Stimulated activated CD4-positive, alpha-beta T cell treated with anti-CD3 and anti-CD28 coated beads, TNF-alpha, amount 100 ng/mL, for 48 hours (primary cell): Measurements from ENCODE around the gene TLX2.
A peak's percentile ranks its signal among the peaks of the same experiment; 100 is the strongest.

Source experiments
- DNase-seq, 3 donors: peaks; one replicate each; pipeline ENCODE4 v3.0.0-alpha.2; 2020; ENCODE audit warnings: low read depth in 3 of 3

Gene TLX2

DNA sequence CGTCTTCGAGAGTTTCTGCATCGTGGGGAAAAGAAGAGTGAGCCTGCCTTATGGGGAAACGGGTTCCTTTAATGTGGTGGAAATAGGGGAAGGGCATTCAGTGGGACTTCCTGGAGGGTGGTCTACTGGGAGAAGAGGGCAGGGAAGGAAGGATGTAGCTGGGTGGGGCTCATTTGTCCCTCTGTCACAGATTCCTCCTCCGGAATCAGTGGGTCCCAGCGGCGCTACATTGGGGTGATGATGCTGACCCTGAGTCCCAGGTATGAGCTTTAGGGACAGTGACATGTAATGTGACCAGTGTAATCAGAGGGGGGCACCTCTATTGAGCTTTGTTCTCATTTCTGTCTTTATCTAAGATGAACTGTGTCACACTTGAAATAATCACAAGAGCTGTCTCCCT, 17.4 kb downstream of the TLX2 start:
- DNase-seq, result no peak

DNA sequence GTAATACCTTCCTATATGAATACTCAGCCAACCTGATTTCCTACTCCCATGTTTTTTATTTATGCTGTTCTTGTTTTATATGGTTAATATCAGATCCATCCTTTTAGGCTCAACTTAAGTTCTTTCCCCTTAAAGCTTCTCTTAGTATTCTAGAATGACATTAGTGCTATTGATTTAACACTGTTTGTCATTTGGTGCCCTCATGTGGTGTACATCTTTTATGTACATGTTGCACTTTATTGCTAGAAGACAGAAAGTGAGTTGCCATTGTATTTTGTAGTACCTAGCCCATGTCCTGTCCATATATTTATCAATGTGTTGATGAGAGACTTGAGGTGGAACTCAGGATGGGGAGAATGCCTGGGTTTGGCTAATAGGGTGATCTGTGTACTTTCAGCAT, 18.0 kb downstream of the TLX2 start:
- no peak for DNase-seq

DNA sequence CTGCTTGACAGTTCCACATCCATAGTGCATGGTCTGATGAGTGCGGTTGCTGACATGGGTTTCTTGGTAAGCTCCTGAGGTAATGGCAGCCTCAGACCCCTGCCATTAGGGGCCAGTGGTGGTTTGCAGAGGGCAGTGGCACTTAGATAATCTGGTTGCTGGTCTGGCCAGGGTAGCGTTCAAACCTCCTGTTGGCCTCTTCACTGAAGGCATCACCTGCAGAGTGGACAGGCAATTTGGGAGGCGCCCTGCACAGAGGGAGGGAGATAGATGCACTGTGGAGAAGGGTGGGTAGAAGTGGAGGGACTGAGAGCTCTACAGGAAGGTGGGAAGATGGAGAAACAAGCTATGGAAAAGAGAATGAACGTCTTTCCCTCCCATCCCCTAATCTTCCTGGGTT, 19.2 kb downstream of the TLX2 start:
- no peak for DNase-seq

DNA sequence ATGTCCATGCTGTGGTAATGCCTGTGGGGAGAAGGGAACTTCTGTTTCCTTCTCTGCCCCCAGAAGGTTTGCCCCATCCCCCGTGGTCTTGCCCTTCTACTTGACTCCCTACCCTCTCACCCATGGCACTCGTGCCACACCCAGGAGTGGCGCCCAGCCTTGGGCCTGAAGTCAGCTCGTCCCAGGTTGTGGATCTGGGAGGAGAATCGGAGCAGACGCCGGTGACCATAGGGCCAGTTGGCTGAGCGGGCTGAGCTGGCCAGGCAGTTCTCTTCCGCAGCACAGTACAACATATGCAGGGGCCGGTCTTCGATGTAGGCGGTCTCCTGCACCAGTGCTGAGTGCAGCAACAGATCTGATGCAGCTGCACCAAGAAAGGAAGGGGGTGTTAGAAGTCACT, 20.2 kb downstream of the TLX2 start:
- DNase-seq, result no peak

DNA sequence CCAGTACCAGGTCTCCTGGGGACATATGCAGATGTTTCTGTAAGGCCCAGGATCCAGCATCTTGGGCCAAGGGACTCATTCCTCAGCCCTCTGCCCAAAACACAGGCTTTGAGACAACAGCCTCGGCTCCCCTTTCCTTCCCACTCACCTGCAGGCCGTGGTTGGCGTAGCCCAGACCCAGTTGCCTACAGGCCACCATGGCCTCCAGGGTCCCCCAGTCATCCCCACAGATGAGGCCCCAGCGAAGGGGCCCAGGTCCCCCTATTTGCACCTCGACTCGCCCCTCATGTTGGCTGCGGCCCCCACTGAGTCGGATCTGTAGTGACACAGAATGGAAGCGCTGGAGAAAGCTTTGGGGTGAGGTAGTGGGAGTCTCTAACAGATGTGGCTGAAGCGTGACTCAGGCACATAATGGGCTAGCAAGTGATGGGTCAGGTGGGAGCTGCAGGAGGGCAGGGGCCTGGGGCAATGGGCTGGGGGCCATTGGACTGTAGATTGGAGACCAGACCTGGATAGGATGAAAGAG, 21.3 kb downstream of the TLX2 start:
- no peak for DNase-seq

DNA sequence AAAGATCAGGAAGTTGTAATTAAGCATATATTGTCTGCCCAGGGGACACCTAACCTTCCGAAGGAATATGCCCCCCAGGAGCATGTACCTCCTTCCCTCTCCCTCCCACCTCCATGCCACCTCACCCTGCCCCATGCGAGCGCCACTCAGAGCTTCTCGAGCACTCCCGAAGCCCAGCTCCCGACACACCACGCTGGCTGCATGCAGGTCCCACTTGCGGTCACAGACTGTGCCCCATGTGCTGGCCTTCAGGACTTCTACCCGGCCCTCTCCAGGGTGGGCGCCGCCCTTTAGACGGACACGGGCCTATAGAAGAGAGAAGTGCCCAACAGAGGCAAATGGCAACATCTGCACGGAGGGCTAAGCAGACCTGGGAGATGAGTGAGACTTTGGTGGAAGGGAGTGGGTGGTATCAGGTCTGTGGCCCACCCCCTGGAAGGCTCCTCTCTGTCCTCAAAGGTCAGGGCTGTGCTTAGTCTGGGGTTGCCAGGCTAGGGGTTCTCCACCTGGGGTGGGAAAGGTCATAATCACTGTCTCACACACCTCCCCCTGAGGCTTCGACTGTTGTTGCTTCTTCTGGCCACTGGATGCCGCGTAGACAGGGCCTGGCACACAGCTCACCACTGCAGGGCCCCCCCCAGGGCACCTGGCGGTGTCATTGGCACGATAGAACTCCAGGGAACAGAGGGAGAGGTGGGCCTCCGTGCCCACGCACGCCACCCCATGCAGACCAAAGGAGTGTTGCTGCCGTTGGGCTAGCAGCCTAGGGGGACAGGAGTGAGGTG, 22.1 kb downstream of the TLX2 start:
- no peak for DNase-seq

DNA sequence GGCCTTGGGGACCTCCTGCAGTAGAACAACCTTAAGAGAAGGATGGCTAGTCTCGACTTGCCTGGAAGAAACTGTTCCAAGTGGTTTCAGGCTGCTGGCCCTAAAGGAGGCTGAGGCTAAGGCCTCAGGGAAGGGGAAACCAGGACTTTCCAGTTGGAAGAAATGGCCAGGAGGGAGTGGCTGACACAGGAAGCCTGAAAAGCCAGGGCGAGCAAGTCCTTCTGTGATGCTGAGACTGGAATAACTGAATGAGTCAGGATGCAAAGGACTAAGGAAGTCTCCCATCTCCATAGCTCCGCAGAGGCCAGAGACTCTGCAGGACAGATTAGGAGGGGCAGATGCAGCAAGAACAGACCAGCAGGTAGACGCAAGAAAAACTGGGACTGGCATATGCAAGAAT, 22.9 kb downstream of the TLX2 start:
- DNase-seq, result no peak

DNA sequence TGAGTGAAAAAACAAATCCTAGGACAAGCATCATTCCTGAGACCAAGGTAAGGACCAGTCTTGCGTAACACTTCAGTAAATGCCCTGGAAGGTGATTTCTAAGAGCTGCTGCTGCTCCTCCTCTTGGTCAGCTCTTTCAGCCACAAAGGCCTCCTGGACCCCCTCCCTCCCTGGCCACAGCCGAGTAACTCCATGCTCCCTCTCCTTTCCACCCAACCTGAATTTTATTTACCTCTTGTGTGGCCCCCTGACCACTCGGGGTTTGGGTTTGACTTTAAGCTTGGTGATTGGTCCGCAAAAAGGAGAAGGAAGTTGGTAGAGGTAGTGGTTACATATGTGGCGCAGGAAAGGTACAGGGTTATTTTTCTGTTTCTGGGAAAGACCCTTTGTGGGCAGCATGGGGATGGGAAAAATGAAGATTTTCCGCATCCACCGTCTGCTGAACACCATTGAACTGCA, 24.7 kb downstream of the TLX2 start:
- no peak for DNase-seq

DNA sequence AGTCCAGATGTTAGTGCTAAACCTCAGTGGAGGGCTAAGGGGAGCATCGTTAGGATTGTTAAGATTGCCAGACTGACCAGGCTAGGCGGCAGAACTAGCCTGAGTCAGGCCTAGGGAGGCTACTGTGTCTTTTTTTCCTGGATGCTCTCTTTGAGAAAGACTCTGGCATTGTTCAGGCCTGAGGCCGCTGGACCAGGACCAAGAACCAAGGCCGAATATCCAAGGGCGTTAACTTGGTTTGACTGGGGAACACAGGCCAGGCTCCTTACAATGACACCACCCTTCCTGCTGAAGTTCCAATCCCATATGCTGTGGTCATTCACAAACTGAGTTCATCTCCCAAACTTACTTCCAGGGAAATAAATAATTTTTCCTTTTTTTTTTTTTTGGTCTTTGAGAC, 26.0 kb downstream of the TLX2 start:
- DNase-seq, result no peak

DNA sequence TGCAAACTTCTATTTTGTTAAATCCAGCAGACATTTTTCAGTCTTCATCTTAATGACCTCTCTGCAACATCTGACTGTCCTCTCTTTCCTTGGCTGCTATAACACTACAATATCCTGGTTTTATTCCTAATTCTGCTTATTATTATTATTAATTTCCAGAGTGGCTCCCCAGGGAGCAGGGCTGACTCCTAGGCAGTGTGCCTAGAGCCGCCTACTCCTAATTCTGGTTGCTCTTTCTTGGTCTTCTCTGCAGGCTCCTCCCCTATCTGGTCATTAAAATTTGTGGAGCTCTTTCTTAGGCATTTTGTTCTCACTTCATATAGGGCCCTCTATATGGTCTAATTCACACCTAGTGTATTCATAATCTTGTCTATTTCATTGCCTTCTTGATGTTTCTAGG, 28.7 kb downstream of the TLX2 start:
- DNase-seq, result no peak

DNA sequence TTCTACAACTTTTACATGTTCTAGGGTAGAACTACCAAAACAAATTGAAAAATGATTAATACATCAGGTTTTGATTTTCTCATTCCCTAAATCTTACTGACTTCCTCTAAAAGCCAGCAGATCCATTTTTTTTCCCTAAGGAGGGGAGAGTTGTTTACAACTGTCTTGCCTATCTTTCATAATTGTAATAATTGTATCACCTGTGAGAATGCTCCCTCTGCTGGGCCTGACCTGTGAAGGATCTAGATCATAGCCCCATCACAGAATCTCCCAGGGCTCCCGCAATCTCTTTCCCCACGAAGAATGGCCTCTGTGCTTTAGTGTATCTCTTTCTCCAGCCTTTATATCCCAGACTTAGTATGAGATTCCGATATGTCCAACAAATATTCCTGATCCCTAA, 30.4 kb downstream of the TLX2 start:
- DNase-seq, result no peak

DNA sequence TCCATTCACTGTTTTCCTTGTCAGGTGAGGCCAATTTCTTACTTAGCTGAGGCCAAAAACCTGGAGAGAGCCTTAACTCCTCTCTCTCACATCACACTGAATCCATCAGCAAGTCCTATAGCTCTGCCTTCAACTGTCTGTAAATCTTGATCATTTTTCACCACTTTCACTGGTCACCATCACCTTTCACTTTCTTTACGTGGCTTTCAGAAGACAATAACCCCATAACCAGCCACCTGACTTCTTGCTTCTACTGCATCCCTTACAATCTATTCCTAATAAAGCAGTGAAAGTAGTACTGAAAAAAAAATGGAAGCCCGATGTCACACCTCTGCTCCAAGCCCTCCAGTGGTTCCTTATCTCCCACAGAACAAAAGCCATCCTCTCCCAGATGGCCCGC, 31.8 kb downstream of the TLX2 start:
- DNase-seq, result no peak

DNA sequence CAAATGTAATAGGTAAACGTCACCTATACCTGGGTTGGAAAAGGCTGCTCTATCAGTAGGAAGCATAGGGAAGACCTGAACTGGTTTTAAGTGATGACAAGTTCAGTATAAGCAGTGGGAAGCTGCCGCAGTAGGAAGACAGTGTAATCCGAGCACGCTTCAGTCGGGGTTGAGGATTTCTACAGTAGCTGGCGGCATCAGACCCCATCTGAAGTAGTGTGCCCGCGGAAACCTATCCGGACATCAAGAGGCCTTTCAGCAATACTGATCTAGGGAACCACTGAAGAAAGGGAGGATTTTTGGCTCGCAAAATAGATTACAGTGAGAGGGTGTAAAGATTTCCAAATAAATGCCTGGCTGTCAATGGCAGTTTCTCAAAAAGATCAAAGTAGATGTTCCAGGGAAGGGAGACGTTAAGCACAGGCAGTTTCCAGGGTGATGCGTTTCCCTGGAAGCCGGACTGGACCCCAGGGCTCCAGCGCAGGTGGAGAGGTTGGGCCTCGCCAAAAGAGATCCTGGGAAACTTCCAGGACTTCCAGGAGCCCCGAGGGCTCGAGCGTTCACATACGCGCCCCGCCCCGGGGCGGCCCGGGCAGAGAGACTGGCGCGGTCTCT, 34.1 kb downstream of the TLX2 start:
- no peak for DNase-seq

DNA sequence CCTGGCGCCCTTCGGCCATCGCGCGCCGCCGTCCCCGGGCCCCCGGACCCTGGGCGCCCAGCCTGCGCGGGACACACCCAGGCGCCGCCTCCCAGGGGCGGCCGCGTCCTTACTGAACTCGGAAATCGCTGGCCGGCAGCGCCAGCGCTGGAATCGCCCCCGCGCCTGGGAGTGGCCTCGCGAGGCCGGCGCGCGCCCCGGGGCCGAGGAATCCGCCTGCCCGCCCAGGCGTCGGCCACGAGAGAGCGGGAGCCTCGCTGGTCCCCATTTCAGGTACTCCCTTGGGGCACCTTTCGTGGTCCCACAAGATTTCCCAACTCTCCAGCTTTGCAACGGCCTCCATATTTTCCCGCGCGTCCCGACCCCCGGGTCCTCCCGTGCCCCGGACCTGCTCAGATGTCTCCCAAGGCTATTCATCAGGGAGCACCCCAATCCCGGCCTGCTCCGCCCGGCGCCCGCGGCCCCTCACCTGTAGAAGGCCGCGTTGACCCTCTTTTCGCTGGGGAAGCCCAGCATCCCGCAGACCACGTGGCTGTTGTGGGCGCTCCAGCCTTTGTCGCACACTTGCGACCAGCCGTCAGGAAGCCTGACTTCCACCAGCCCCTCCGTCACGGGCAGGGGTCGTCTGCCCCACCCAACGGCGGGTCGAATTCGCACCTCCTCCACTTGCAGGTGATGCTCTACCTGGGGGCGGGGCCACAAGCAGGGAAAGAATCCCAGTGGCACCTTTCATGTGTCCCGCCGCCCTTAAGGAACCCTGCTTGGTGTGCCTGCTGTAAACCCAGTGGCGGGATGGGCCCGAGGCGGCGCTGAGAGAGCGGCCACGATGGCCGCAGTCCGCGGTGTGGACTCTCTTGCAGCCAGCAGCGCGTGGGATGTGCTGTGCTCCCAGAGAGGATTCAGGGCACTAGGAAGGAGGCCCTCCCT, 34.9 kb downstream of the TLX2 start:
- no peak for DNase-seq

DNA sequence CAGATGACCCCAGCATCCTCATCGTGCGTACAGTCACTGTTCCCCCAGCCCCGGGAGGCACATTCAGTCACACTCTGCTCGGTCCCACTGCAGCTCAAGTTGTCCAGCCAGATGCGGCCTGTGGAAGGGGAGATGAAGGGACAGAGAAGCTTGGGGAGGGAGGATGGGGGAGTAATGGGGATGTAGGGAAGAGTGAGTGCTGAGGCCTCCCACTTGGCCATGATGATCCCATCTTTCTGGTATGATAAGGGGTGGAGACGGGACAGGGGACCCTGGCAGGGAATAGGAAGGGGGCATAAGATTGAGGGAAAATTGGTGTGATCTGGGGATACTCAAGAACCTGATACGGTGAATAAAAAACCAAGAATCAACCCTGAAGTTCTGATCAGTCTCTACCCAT, 36.0 kb downstream of the TLX2 start:
- no peak for DNase-seq

DNA sequence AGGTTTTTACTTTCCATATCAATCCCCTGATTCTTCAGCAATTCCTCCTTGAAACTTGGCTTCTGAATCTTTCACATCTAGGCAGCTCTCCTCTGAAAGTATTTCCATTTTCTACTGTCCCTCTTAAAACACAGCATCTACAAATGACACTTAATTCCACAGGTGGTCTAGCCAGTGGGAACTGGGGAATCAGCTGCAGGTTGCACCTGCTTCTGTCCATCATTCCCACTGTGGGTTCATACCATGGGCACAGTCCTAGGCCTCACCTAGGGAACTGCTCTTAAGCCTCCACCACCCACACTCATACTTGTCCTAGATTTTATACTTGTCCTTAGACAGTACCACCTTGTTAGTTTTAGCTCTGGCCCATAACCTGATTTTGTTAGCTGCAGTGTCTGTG, 37.3 kb downstream of the TLX2 start:
- no peak for DNase-seq

DNA sequence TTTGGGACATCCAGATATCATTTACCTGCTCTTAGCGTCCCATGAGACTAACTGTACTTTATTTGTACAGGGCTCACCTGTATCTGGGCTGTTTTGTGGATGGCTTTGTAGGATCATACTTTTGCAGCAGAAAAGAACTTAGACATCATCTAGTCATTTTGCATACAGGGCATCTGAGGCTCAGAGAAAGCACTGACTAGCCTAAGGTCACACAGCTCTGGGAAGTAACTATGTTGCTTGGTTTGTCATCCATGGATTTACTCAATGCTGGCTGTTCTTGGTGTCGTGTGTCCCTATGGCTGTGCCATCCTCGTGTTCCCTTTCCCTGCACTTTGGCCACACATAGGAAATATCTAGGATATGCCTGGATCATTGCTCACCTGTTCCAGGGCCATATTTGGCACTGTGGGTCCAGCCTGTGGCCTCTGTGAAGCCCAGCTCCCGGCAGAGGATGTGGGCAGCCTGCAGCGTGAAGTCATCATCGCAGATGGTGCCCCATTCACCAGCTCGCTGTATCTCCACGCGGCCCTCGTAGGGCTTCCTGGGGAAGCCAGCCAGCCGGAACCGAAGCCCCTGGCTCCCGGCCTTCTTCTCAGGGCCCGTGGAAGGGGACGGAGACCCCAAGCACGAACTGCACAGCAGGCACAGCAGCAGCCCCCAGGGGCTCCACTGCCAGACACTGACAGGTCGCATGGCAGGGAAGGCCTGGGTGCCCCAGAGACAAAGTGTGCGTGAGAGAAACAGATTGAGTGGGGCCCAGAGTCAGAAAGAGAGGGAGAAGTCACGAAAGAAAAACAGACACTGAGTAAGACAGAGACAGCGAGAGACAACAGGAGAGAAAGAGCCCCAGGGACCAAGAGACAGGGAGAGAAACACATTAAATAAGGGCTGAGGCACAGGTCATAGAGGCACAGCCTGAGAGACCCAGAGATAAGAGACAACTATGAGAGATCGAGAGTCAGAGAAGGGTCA, 38.0 kb downstream of the TLX2 start:
- no peak for DNase-seq

DNA sequence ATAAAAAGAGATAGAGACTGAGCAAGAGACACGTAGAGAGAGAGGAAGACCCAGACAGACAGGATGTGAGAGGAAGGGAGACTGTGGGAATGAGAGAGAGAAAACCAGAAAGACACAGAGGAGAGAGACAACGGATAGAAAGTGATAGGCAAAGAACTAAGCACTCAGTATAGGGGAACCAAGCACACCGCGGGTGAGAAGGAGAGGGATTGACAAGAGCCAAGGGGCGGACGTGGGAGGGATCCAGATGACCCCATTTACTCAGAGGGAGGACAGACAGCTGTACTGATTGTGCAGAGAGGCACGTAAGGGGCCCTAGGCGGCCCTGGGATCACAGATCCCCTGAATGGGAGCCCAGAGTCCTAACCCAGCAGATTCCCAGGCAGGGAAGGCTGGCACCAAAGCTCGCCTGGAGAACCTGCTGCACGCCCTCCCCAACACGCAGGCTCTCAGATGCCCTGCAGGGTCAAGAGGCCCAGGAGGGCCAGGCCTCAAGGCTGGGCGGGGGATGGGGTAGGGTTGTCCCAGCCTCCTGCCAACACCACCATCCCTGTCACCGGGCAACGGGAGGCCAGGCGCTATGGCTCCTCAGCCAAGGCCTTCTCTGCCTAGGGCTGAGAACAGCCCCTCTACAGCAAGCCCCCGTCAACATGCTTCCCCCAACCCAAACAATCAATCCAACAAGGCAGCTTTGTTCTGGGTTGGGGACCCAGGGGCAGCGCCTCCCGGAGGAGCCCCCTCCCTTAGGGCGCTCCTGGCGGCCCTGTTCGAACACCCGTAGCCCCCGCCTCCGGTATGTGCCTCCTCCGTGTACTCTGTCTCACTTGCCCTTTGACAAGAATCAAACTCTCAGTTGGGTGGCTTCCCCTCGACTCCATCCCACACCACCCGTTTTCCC, 38.9 kb downstream of the TLX2 start:
- no peak for DNase-seq

DNA sequence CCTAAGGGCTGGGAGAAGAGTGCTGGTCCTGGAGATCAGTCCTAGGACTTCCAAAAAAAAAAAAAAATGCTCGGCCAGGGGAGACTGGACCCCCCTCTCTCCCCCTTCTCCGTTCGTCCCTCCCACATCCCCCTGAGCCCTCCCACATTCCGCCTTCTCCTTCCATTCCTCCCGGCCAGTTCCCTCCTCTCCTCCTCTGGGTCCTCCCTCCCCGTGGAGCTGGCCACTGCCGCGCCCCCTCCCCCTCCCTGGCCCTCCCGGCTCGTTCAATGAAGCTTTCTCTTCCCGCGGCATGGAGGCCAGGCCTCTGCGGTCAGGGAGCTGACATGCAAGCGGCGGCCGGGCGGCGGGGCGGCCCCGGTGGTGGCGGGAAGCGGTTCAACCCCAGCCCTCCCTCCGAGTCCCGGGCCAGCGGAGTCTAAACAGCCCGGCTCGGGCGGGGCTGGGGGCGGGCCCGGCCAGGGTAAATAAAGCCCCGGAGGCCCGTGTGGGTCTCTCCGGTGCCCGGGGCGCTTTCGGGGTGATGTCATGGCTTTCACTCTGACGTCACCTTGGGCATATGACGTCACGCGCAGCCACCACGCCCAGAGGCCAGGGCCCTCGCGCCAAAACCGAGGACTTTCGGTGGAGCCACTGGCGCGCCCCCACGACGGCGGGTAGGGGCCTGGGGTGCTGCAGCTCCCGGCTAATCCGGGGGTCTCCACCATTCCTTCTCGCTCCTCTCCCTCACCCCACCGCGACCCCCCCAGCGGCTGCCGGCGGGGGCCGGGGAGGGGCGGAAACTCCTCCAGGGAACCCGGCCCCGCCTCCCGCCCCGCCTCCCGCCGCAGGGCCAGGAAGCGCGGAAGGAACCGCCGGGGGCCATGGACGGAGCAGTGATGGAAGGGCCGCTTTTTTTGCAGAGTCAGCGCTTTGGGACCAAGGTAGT, 39.9 kb downstream of the TLX2 start, which contains the start of the genes DOK1 and LOXL3:
Gene DOK1, plus strand, starts transcription at position 829 of the 928 bp plus-strand sequence. Its CDS starts 35 bp downstream, at position 864.
Gene LOXL3, minus strand, starts transcription at position 51 of the 928 bp plus-strand sequence. CDS start 1,308 bp downstream, outside the sequence.
- peak; percentile 70 to 85 (median 73) for DNase-seq
